Epithelial cell of proximal tubule (primary cell): Measurements from ENCODE around the gene NMRAL1. TPM values are rescaled to one million over a fixed set of nuclear protein-coding genes. Genes with fewer than 3 reads are reported as not detected.

Experiments used
- DNase-seq: peaks from one replicate; pipeline ENCODE4 v3.0.0-alpha.2; 2011; ENCODE audit warnings: low read depth
- H3K4me3 ChIP-seq: 2 replicates; pipeline ENCODE4 v1.5.1; 2011; ENCODE audit warnings: low read depth, mild to moderate bottlenecking, low read length
- CTCF ChIP-seq: conservative IDR thresholded peaks from 2 replicates; pipeline ENCODE4 v1.5.1; 2012; ENCODE audit warnings: low read depth, mild to moderate bottlenecking, low read length
- total RNA-seq: library from RNA; depleted of rRNA; stranded (reverse); fragments of >200 nt; gene quantifications from 2 replicates; pipeline ENCODE4 v1.2.3, GENCODE V29; 2015

NMRAL1 gene
- total RNA-seq, 1 donor from 2014 or later = 177 TPM

- no peak for TF ChIP-seq CTCF
- DNase-seq = no peak
- H3K4me3 ChIP-seq = no peak overlapping the region
Measured at GRCh38 chr16:4412159-4412558, 62.3 kb downstream of the NMRAL1 start.

Other genes with a start within 250 kb of the NMRAL1 start
- not detected in 2 replicates for gene SRL, start 232.5 kb downstream of the NMRAL1 start, total RNA-seq
- gene TFAP4, start 201.6 kb downstream of the NMRAL1 start, total RNA-seq = 4.0 and 10.5 TPM in 2 replicates
- gene GLIS2, start 158.6 kb downstream of the NMRAL1 start, total RNA-seq = 2.2 and 4.6 TPM in 2 replicates
- 75.1 and 87.4 TPM in 2 replicates for gene PAM16, start 123.3 kb downstream of the NMRAL1 start, total RNA-seq
- gene VASN, start 102.8 kb downstream of the NMRAL1 start, total RNA-seq = 19.0 and 33.7 TPM in 2 replicates
- 35.5 and 101 TPM in 2 replicates for gene CORO7, start 58.0 kb downstream of the NMRAL1 start, total RNA-seq
- gene DNAJA3, start 48.8 kb downstream of the NMRAL1 start, total RNA-seq = 40.6 and 70.1 TPM in 2 replicates
- gene HMOX2, start 1.8 kb upstream of the NMRAL1 start, total RNA-seq = 75.9 and 105 TPM in 2 replicates
- 13.8 and 30.3 TPM in 2 replicates for gene CDIP1, start 64.1 kb upstream of the NMRAL1 start, total RNA-seq
- not detected in 2 replicates for gene C16orf96, start 81.7 kb upstream of the NMRAL1 start, total RNA-seq
- 9.2 and 10.4 TPM in 2 replicates for gene UBALD1, start 140.3 kb upstream of the NMRAL1 start, total RNA-seq
- gene MGRN1, start 150.2 kb upstream of the NMRAL1 start, total RNA-seq = 40.6 and 41.3 TPM in 2 replicates
- gene NUDT16L1, start 218.9 kb upstream of the NMRAL1 start, total RNA-seq = 23.8 and 37.4 TPM in 2 replicates